Measurements from ENCODE around the gene AZIN2.
"Not testable (repeated sequence)": the region's sequence is repeated elsewhere in the genome, so short reads cannot be mapped to it uniquely, and the experiment has no call there.

AZIN2 gene

GRCh38 chr1:33060579-33061083, 20.3 kb upstream of the AZIN2 start:
- DNase-seq = no peak

DNA sequence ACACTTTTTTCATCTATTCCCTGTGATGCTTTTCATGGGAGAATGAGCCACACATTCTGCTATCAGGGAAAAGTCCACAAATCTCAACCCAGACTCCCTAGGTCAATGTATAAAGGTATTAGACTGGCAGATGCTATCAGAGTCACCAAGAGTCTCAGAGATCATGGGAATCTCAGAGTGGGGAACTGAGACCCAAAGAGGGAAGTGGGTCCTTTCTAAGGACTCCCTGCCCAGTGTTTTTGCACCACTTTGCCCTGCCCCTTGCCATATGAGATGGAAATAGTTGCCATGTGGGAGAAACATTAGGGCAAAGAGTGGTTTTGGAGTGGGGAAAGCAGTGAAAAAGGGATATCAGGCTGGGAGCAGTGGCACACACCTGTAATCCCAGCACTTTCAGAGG, 19.1 kb upstream of the AZIN2 start:
- DNase-seq = no peak

- DNase-seq = not testable (repeated sequence)
Observed at GRCh38 chr1:33064284-33064683, 16.7 kb upstream of the AZIN2 start.

- DNase-seq = no peak
Observed at GRCh38 chr1:33065301-33065700, 15.7 kb upstream of the AZIN2 start.

GRCh38 chr1:33066477-33066876, 14.5 kb upstream of the AZIN2 start:
- not testable (repeated sequence) for DNase-seq

DNA sequence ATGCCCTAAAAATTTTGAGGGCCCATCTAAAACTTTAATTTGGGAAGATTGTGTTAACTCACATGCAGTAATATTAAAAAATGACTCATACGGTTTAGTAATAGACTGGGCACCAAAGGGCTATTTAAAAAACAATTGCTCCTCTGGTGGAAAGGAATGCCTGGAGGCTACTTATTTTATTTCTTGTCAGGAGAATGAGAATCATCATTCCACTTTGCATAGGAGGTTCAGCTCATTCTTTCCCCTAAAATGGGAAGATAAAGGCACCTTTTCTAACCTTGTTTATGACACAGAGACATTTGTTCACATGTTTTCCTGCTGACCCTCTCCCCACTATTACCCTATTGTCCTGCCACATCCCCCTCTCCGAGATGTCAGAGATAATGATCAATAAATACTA, 12.8 kb upstream of the AZIN2 start:
- DNase-seq = not testable (repeated sequence)

- no peak for DNase-seq
Observed at GRCh38 chr1:33070628-33071027, 10.3 kb upstream of the AZIN2 start.

- no peak for DNase-seq
Observed at GRCh38 chr1:33072707-33073106, 8.2 kb upstream of the AZIN2 start.

GRCh38 chr1:33074193-33074945, 6.6 kb upstream of the AZIN2 start:
- no peak for DNase-seq

GRCh38 chr1:33078030-33078591, 2.8 kb upstream of the AZIN2 start:
- no peak for DNase-seq

DNA sequence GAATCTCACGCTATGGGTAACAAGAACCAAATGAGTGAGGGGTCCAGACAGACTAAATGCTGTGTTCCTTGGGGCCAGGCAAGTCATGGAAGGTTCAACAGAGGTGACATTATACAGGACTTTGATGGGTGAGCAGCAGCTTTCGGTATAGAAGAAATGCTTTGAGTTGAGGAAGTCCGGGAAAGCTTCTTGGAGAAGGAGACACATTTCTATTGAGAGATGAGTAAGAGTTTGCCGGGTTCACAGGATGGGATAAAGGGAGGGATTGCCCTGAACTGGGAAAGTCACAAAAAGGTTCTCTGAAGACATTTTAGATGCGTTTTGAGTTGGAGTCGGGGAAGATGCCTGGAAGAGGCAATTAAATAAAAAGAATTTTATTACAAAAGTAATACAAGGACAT, 580 bp upstream of the AZIN2 start:
- no peak for DNase-seq

- peak in 2 of 6 experiments; percentile 19 to 25 for DNase-seq
Observed at GRCh38 chr1:33081554-33082305, 777 bp downstream of the AZIN2 start.

- DNase-seq = no peak
Observed at GRCh38 chr1:33082575-33083108, 1.7 kb downstream of the AZIN2 start.

- no peak for DNase-seq
Observed at GRCh38 chr1:33085332-33085731, 4.4 kb downstream of the AZIN2 start.

DNA sequence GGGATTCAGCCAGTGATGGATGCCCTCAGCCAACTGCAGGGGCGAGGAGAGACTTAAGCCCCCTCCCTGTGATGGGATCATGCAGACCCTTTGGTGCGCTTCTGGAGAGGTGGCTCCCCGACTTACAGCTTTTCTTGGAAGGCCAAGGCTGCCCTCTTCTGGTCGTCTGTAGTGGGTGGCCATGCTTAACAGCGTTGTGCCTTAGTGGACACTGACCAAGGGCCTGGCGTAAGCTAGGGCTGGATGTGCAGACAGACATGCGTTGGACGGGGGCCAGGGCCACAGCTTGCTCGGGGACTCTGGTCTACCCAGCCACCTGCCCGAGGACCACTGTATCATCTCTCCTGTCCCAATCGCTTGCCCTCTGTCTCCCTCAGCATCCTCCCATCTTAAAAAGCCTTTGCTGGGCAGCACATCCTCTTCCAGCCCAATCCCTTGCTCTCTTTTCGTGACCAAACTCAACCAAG, 5.5 kb downstream of the AZIN2 start:
- peak in 3 of 6 experiments; percentile 4 to 25 (median 10) for DNase-seq

DNA sequence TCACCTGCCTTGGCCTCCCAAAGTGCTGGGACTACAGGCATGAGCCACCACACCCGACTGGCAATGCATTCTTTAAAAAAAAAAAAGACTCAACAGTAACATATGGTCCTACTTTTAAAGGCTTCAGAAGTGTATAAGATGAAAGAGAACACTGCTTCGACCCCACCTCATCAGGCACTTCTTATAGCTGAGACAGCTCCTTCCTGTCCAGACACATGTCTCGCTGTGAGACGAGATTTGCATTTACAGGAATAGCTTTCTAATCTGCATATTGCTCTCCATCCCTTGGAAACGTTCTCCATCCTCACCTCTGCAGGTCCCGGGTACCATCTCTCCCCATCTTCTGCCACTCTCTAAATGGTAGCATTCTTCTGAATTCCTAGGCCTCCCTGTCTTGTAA, 6.7 kb downstream of the AZIN2 start:
- no peak for DNase-seq

GRCh38 chr1:33088119-33088906, 7.4 kb downstream of the AZIN2 start:
- peak in 1 of 6 experiments; percentile 18 for DNase-seq

DNA sequence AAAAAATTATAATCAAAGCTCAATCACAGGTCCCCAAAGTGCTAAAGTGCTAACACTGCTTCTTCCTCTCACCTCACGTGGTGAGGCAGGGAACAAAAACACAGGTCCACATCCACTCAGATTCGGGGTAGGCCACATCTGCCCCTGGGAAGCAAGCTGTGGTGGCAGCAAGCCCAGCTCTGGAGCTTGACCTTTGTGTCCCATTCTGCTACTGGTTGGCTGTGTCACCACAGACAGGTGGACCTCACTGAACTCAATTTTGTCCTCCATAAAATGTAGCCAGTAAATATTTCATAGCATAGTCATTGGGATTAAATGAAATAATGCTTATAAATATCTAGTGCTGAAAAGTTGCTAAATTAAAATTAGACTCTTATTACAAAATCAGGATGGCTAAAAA, 8.5 kb downstream of the AZIN2 start:
- DNase-seq = no peak

- DNase-seq = no peak
Observed at GRCh38 chr1:33092438-33092837, 11.5 kb downstream of the AZIN2 start.

DNA sequence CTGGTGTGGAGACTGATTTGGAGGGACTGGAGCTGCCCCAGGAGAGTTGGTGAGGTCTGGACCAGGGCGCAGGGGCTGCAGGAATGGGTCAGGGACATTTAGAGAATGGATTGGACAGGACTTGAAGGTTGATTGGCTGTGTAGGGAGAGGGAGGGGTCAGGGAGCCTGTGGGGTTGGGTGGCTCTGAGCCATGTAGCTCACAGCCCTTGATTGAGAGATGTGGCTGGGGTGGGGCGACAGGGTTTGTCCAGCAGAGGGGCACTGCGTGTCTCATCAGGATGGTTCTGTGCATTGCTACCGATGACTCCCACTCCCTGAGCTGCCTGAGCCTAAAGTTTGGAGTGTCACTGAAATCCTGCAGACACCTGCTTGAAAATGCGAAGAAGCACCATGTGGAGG, 12.1 kb downstream of the AZIN2 start:
- DNase-seq = no peak

- DNase-seq = no peak
Observed at GRCh38 chr1:33094486-33094885, 13.5 kb downstream of the AZIN2 start.

DNA sequence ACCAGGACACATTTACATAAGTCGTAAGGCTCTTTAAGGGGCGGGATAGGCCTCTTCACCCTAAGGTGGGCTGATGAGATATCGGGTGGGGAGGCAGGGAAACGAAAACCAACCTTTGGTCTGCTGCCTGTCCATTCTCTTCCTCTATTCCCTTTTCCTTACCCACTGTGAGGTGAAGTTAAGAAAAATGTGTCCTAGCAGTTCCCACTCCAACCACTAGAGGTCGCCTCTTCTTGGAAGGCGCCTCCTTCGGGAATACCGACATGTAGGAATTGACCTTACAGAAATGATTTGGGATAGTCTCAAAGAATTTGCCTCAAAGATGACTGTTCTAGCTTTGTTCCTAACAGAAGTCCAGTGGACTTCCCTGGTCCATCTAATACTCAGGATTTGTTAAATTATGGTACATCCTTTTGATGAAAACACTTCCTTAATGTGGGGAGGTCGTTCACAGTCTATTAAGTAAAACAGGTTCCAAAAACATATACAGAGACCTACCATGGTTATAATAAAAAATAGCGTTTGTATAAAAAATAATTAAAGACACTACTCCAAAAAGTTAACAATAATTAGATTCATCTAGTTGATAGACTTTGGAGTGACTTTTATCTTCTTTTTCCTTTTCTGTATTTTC, 14.1 kb downstream of the AZIN2 start:
- peak in 1 of 6 experiments; percentile 4 for DNase-seq
